Muscle of back (tissue), 11 donors: Measurements from ENCODE around the gene CNOT2. TPM values are rescaled to one million over a fixed set of nuclear protein-coding genes. Genes with fewer than 3 reads are reported as not detected.

Experiments used
- DNase-seq, 3 donors: peaks; one replicate each; pipeline versions ENCODE4 v3.0.0 to v3.0.0-alpha.2; 2013
- polyA plus RNA-seq, 10 donors: library from polyadenylated mRNA; unstranded; fragments of 120-200 nt; gene quantifications; one replicate each; pipeline ENCODE4 v1.2.1, GENCODE V29; 2013; ENCODE audit not compliant: insufficient read length in 10 of 10

CNOT2 gene
- polyA plus RNA-seq, 10 donors = 66.3 to 93.6 (median 79.5) TPM

- no peak for DNase-seq
Measured at GRCh38 chr12:70249903-70250302, 6.7 kb downstream of the CNOT2 start.

GRCh38 chr12:70251226-70251625 is 8.0 kb downstream of the CNOT2 start:
- DNase-seq = no peak

- no peak for DNase-seq
Measured at GRCh38 chr12:70251661-70252060, 8.4 kb downstream of the CNOT2 start.

DNA sequence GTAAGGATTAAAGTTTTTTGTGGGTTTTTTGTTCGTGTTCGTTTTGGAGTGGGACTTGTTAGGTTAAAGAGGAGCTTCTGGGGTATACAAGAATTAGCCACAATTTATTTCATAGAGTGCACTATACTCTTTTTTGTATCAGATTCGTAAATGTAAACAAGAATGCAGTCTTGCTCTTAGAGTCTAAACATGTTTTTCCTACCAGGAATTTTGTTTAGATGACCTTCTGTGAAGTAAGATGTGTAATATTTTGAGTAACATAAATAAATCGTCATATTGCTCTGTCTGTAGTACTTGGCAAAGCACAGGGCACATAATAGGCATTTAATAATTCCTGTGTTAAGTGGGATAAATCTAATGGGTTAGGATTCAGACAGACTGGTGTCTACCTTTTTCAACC is 9.6 kb downstream of the CNOT2 start:
- DNase-seq = no peak

- no peak for DNase-seq
Measured at GRCh38 chr12:70254225-70254624, 11.0 kb downstream of the CNOT2 start.

DNA sequence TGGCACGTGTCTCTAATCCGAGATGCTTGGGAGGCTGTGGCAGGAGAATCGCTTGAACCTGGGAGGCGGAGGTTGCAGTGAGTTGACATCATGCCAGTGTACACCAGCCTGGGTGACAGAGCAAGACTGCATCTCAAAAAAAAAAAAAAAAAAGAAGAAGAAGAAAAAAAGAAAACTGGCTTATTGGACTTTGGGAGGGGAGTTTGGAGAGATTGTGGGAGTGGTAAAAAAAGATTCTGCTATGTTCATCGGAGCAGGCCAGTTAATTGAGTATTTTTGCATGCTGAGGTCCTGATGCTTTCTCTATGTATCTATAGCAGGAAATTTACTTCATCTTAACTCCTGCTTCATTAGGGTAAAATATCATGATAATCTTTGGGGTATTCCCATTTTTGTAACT is 11.6 kb downstream of the CNOT2 start:
- DNase-seq = no peak

DNA sequence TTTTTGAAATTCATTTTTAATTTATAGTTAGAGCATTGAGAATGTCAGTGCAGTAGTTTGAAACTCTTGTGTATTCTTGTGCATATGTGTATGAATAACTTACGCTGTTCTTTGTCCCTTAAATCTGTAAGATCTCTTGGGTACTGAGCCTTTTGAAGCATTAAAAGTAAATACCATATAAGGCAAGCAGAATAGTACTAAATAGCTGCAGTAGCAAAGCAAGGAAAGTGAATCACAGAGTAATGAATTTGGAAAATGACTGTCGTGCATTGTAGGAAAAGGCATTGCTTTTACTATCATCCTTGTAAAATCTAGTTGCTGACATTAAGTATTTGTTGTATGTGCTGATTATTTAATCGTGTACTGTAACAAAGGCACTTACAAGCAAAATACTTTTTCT is 12.1 kb downstream of the CNOT2 start:
- DNase-seq = peak in 1 of 3 donors; percentile 23

- no peak for DNase-seq
Measured at GRCh38 chr12:70258605-70259403, 15.6 kb downstream of the CNOT2 start.

DNA sequence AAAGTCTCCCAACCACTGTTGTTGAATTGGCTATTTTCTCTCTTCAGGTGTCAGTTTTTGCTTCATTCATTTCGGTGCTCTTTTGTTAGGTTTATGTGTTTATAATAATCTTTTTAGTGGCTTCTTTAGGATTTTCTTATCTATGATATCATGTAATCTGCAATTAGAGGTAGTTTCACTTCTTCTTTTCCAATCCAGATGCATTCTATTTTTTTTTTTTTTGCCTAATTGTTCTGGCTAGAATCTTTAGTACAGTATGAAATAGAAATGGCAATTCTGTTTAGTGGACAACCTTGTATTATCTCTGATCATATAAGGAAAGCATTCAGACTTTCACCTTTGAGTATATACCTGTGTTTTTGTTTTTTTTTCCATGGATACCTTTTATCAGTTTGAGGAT is 17.4 kb downstream of the CNOT2 start:
- no peak for DNase-seq

- DNase-seq = no peak
Measured at GRCh38 chr12:70264067-70264867, 21.0 kb downstream of the CNOT2 start.

DNA sequence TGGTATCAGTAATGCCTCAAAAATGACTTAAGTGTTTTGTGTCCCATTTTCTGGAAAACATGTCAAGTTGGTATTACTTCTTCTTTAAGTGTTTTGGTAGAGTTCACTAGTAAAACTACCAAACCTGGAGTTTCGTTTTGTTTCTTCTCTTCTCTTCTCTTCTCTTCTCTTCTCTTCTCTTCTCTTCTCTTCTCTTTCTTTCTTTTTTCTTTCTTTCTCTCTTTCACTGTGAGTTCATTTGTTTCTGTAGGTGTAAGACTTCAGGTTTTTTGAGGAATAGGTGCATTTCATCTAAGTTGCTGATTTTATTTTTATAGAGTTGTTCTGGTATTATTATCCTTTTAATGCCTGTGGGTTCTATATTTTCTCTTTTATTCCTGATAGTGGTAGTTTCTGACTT is 21.9 kb downstream of the CNOT2 start:
- no peak for DNase-seq

GRCh38 chr12:70267550-70267949 is 24.3 kb downstream of the CNOT2 start:
- peak in 2 of 3 donors; percentile 16 to 48 for DNase-seq

GRCh38 chr12:70268972-70269371 is 25.7 kb downstream of the CNOT2 start:
- DNase-seq = peak in 2 of 3 donors; percentile 14 to 37

- DNase-seq = no peak
Measured at GRCh38 chr12:70270108-70270507, 26.9 kb downstream of the CNOT2 start.

DNA sequence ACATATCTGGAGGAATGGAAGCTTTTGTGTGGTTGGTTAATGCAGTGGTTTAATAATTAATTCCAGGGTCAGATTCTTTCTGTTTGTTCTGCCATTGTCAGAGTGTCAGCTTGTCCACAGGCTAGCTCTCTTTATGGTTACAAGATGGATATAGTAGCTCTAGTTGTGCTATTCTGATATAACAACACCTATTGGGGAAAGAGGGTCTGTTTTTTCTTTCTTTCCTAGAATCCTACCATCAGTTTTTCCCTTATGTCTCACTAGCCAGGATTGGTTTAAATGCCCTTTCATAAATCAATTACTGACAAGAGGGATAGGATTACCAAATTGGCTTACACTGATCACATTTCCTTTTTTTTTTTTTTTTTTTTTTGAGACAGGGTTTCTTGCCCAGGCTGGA is 27.8 kb downstream of the CNOT2 start:
- no peak for DNase-seq

DNA sequence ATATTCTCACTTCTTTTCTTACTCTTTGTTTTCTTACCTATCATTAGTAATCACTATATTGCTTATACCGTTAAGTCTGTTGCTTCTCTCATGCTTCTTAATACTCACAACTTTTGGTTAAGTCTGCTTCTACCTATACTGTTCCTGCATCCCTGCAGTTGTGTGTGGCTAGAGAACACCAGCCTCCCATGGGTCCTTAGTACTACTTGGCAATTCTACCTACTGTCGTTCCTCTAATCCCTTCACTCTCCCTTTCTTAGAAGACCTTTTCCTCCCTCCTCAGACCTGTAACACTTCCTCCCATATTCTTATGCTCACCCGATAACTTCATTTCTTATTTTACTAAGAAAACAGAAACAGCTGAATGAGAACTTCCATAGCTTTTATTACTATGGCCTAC is 29.3 kb downstream of the CNOT2 start:
- no peak for DNase-seq

- no peak for DNase-seq
Measured at GRCh38 chr12:70275045-70275444, 31.8 kb downstream of the CNOT2 start.

GRCh38 chr12:70277973-70278372 is 34.7 kb downstream of the CNOT2 start:
- no peak for DNase-seq

DNA sequence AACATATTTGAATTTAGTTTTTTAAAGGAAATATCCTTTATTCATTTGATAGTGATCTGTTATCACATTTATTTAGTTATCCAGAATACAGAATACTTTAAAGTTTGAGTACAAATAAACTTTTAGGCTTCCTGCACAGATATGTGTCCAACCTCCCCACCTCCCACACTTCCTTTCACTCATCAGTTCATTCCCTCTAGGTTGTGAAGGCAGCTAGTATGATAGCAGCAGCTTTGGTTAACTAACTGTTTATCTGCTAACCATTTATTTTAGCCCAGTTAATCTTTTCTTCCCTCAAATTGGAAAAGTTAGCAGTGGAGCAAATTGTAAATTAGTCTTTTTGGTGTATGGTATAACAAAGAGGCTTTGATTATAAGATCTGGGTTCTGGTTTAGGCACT is 35.7 kb downstream of the CNOT2 start:
- DNase-seq = no peak

- DNase-seq = no peak
Measured at GRCh38 chr12:70283232-70283631, 40.0 kb downstream of the CNOT2 start.

DNA sequence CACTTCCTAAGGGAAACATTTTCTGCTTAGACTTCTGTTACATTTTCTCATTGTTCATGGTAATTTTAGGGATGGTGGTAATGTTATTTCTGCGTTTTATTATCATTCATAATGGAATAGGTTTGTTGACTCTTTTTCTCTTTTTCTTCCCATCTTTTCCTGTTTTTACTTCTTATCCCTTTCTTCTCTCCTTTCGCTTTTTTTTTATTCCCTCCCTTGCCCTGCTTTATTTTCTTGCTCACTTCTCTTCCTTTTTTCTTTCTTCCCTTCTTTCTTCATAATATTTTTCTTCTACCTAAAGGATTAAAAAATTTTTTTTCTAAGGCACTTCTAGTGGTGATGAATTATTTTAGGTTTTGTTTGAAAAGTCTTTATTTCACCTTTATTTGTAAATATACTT is 45.6 kb downstream of the CNOT2 start:
- DNase-seq = no peak

DNA sequence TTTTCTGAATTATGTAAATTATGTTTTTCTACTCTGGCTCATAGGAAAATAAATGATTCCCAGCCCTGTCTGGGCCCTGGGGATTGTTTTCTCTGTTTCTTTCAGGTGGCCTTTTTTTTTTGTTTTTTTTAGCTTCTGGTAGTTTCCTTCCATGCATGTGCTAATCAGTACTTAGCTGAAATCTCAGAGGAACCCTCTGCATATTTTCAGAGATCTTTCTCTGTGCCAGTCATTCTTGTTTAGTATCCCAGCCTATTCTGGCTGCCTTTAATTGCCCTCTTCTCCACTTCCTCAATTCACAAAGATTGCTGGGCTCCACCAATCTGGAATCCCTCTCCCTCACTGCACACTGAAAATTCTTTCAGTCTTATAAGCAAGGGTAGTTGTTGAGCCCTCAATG is 46.9 kb downstream of the CNOT2 start:
- DNase-seq = no peak
